ENCODE results near the gene NEURL4. TPM values are rescaled to one million over a fixed set of nuclear protein-coding genes. Genes with fewer than 3 reads are reported as not detected.
A peak's percentile ranks its signal among the peaks of the same experiment; 100 is the strongest.

NEURL4 gene
- total RNA-seq, 3 donors from 2014 or later (not counting 1 experiment from before 2014, with no cell fraction given): 48.9 to 57.9 (median 51.4) TPM

- peaks cover 18% of the 10 kb centered on the region for H3K27me3 ChIP-seq (ENCODE audit: control insufficient read depth, insufficient read depth, low read length)
- H3K27ac ChIP-seq (ENCODE audit: low read length): no peak overlapping the region
- H3K4me3 Mint-ChIP-seq: peak overlapping the region; percentile 66
- no peaks in the 10 kb centered on the region for H3K36me3 ChIP-seq (ENCODE audit: control insufficient read depth, insufficient read depth, low read length)
- peaks cover 19 to 24% of the 10 kb centered on the region in 2 donors for H3K4me1 Mint-ChIP-seq
- peaks cover 28% of the 10 kb centered on the region for H3K4me1 ChIP-seq (ENCODE audit: control insufficient read depth, insufficient read depth, low read length)
- intact Hi-C loops (cut with micrococcal nuclease): loop anchor here (5.0 kb wide), 1 partner anchor 246 kb away; no protein-coding TSS in a partner anchor
- H3K4me3 ChIP-seq (ENCODE audit: low read length): no peak overlapping the region
- DNase-seq (no peak), ATAC-seq (no peak)
- no peak for TF ChIP-seq CTCF (IDR thresholded peaks at IDR 0.05)
- 94% methylated on average over 11 of the region's 11 CpGs for WGBS (ENCODE audit: insufficient coverage)
- no peak overlapping the region for H3K27ac Mint-ChIP-seq
- H3K27me3 Mint-ChIP-seq (ENCODE audit: low read depth in 2 of 2): peaks cover 13 to 21% of the 10 kb centered on the region in 2 donors
- no peaks in the 10 kb centered on the region for H3K36me3 Mint-ChIP-seq
- H3K9me3 ChIP-seq (ENCODE audit: control insufficient read depth, insufficient read depth, low read length): no peaks in the 10 kb centered on the region
- H3K9me3 Mint-ChIP-seq: no peaks in the 10 kb centered on the region
These were observed 36.0 kb downstream of the NEURL4 start for GRCh38 chr17:7293159-7293558.

GRCh38 chr17:7292729-7293128, 36.4 kb downstream of the NEURL4 start:
- Mint-ChIP-seq H3K27me3 (ENCODE audit: low read depth in 2 of 2) (peaks cover 17 to 25% of the 10 kb centered on the region in 2 donors), H3K36me3 (no peaks in the 10 kb centered on the region), H3K4me1 (peaks cover 19 to 24% of the 10 kb centered on the region in 2 donors), H3K27ac (no peak overlapping the region), H3K4me3 (no peak overlapping the region), H3K9me3 (no peaks in the 10 kb centered on the region)
- ATAC-seq (no peak), DNase-seq (no peak)
- no peaks in the 10 kb centered on the region for H3K9me3 ChIP-seq (ENCODE audit: control insufficient read depth, insufficient read depth, low read length)
- no peak for TF ChIP-seq CTCF (IDR thresholded peaks at IDR 0.05)
- H3K27ac ChIP-seq (ENCODE audit: low read length): no peak overlapping the region
- H3K27me3 ChIP-seq (ENCODE audit: control insufficient read depth, insufficient read depth, low read length): peaks cover 18% of the 10 kb centered on the region
- 49% methylated on average over 6 of the region's 6 CpGs for WGBS (ENCODE audit: insufficient coverage)
- H3K4me1 ChIP-seq (ENCODE audit: control insufficient read depth, insufficient read depth, low read length): peaks cover 28% of the 10 kb centered on the region
- intact Hi-C loops (cut with micrococcal nuclease): loop anchor here (5.0 kb wide), 1 partner anchor 245 kb away; no protein-coding TSS in a partner anchor
- H3K36me3 ChIP-seq (ENCODE audit: control insufficient read depth, insufficient read depth, low read length): no peaks in the 10 kb centered on the region
- no peak overlapping the region for H3K4me3 ChIP-seq (ENCODE audit: low read length)

GRCh38 chr17:7292194-7292593, 36.9 kb downstream of the NEURL4 start:
- no peak for TF ChIP-seq CTCF (IDR thresholded peaks at IDR 0.05)
- Histone ChIP-seq H3K4me3 (ENCODE audit: low read length) (no peak overlapping the region), H3K27me3 (ENCODE audit: control insufficient read depth, insufficient read depth, low read length) (peaks cover 18% of the 10 kb centered on the region), H3K9me3 (ENCODE audit: control insufficient read depth, insufficient read depth, low read length) (no peaks in the 10 kb centered on the region), H3K36me3 (ENCODE audit: control insufficient read depth, insufficient read depth, low read length) (no peaks in the 10 kb centered on the region), H3K27ac (ENCODE audit: low read length) (no peak overlapping the region), H3K4me1 (ENCODE audit: control insufficient read depth, insufficient read depth, low read length) (peaks cover 28% of the 10 kb centered on the region)
- intact Hi-C loops (cut with micrococcal nuclease): loop anchor here (5.0 kb wide), 1 partner anchor 245 kb away; no protein-coding TSS in a partner anchor
- Mint-ChIP-seq H3K27ac (no peak overlapping the region), H3K27me3 (ENCODE audit: low read depth in 2 of 2) (peaks cover 23 to 29% of the 10 kb centered on the region in 2 donors), H3K36me3 (no peaks in the 10 kb centered on the region), H3K9me3 (no peaks in the 10 kb centered on the region), H3K4me1 (peaks cover 19 to 24% of the 10 kb centered on the region in 2 donors), H3K4me3 (no peak overlapping the region)
- WGBS (ENCODE audit: insufficient coverage): 95% methylated on average over 2 of the region's 2 CpGs
- ATAC-seq: no peak
- no peak for DNase-seq

- 91% methylated on average over 11 of the region's 11 CpGs for WGBS (ENCODE audit: insufficient coverage)
- peaks cover 22% of the 10 kb centered on the region for H3K27me3 ChIP-seq (ENCODE audit: control insufficient read depth, insufficient read depth, low read length)
- TF ChIP-seq CTCF (IDR thresholded peaks at IDR 0.05): no peak
- peaks cover 8 to 14% of the 10 kb centered on the region in 2 donors for H3K4me1 Mint-ChIP-seq
- ATAC-seq (no peak), DNase-seq (no peak)
- H3K36me3 Mint-ChIP-seq: no peaks in the 10 kb centered on the region
- H3K27me3 Mint-ChIP-seq (ENCODE audit: low read depth in 2 of 2): peaks cover 30% of the 10 kb centered on the region in 2 donors
- peaks cover 17% of the 10 kb centered on the region for H3K4me1 ChIP-seq (ENCODE audit: control insufficient read depth, insufficient read depth, low read length)
- intact Hi-C loops (cut with micrococcal nuclease): loop anchor here (5.0 kb wide), 1 partner anchor 243 kb away; no protein-coding TSS in a partner anchor
- H3K9me3 ChIP-seq (ENCODE audit: control insufficient read depth, insufficient read depth, low read length): no peaks in the 10 kb centered on the region
- H3K27ac Mint-ChIP-seq: no peak overlapping the region
- H3K4me3 Mint-ChIP-seq: no peak overlapping the region
- no peaks in the 10 kb centered on the region for H3K36me3 ChIP-seq (ENCODE audit: control insufficient read depth, insufficient read depth, low read length)
- no peak overlapping the region for H3K27ac ChIP-seq (ENCODE audit: low read length)
- no peak overlapping the region for H3K4me3 ChIP-seq (ENCODE audit: low read length)
- no peaks in the 10 kb centered on the region for H3K9me3 Mint-ChIP-seq
These were observed 38.5 kb downstream of the NEURL4 start for GRCh38 chr17:7290685-7291084.
